Measurements from ENCODE around the gene TLCD5. TPM values are rescaled to one million over a fixed set of nuclear protein-coding genes. Genes with fewer than 3 reads are reported as not detected.

TLCD5 gene
- polyA plus RNA-seq, 3 donors from 2014 or later: not detected

GRCh38 chr11:120298461-120298860 lies 26.6 kb upstream of the TLCD5 start:
- Mint-ChIP-seq H3K27ac (no peak overlapping the region), H3K4me1 (no peaks in the 10 kb centered on the region), H3K9me3 (no peaks in the 10 kb centered on the region), H3K4me3 (no peak overlapping the region), H3K36me3 (no peaks in the 10 kb centered on the region), H3K27me3 (ENCODE audit: low read depth in 3 of 3) (peaks cover 4 to 16% (median 7%) of the 10 kb centered on the region in 3 donors)
- DNase-seq: no peak

- peaks cover 4 to 8% (median 7%) of the 10 kb centered on the region in 3 donors for H3K27me3 Mint-ChIP-seq (ENCODE audit: low read depth in 3 of 3)
- H3K4me3 Mint-ChIP-seq: no peak overlapping the region
- H3K36me3 Mint-ChIP-seq: no peaks in the 10 kb centered on the region
- no peaks in the 10 kb centered on the region for H3K4me1 Mint-ChIP-seq
- DNase-seq: no peak
- H3K9me3 Mint-ChIP-seq: no peaks in the 10 kb centered on the region
- no peak overlapping the region for H3K27ac Mint-ChIP-seq
These were observed 22.9 kb upstream of the TLCD5 start for GRCh38 chr11:120302001-120302805.

- H3K27ac Mint-ChIP-seq: no peak overlapping the region
- H3K27me3 Mint-ChIP-seq (ENCODE audit: low read depth in 3 of 3): peaks cover under 1 to 8% (median 4%) of the 10 kb centered on the region in 3 donors
- no peak overlapping the region for H3K4me3 Mint-ChIP-seq
- H3K4me1 Mint-ChIP-seq: no peaks in the 10 kb centered on the region
- DNase-seq: peak; percentile 27 to 44 (median 39)
- no peaks in the 10 kb centered on the region for H3K36me3 Mint-ChIP-seq
- no peaks in the 10 kb centered on the region for H3K9me3 Mint-ChIP-seq
These were observed 22.0 kb upstream of the TLCD5 start for GRCh38 chr11:120303004-120303637.

- Mint-ChIP-seq H3K27me3 (ENCODE audit: low read depth in 3 of 3) (peaks cover 0 to 8% (median 4%) of the 10 kb centered on the region in 3 donors), H3K36me3 (no peaks in the 10 kb centered on the region), H3K4me3 (no peak overlapping the region), H3K4me1 (no peaks in the 10 kb centered on the region), H3K9me3 (no peaks in the 10 kb centered on the region), H3K27ac (no peak overlapping the region)
- DNase-seq: no peak
These were observed 20.6 kb upstream of the TLCD5 start for GRCh38 chr11:120304526-120304925.

- Mint-ChIP-seq H3K9me3 (no peaks in the 10 kb centered on the region), H3K27me3 (ENCODE audit: low read depth in 3 of 3) (peaks cover 0 to 8% (median 4%) of the 10 kb centered on the region in 3 donors), H3K4me1 (no peaks in the 10 kb centered on the region), H3K4me3 (no peak overlapping the region), H3K36me3 (no peaks in the 10 kb centered on the region), H3K27ac (no peak overlapping the region)
- no peak for DNase-seq
These were observed 19.8 kb upstream of the TLCD5 start for GRCh38 chr11:120305286-120305685.

GRCh38 chr11:120306519-120307242 lies 18.4 kb upstream of the TLCD5 start:
- no peak overlapping the region for H3K27ac Mint-ChIP-seq
- H3K4me3 Mint-ChIP-seq: no peak overlapping the region
- DNase-seq: no peak
- H3K36me3 Mint-ChIP-seq: no peaks in the 10 kb centered on the region
- H3K27me3 Mint-ChIP-seq (ENCODE audit: low read depth in 3 of 3): peaks cover 0 to 4% (median 4%) of the 10 kb centered on the region in 3 donors
- no peaks in the 10 kb centered on the region for H3K4me1 Mint-ChIP-seq
- H3K9me3 Mint-ChIP-seq: no peaks in the 10 kb centered on the region

GRCh38 chr11:120307476-120307875 lies 17.6 kb upstream of the TLCD5 start:
- Mint-ChIP-seq H3K36me3 (no peaks in the 10 kb centered on the region), H3K27ac (no peak overlapping the region), H3K4me3 (no peak overlapping the region), H3K27me3 (ENCODE audit: low read depth in 3 of 3) (peaks cover 0 to 4% (median 1%) of the 10 kb centered on the region in 3 donors), H3K9me3 (no peaks in the 10 kb centered on the region), H3K4me1 (no peaks in the 10 kb centered on the region)
- no peak for DNase-seq

- Mint-ChIP-seq H3K27ac (no peak overlapping the region), H3K27me3 (ENCODE audit: low read depth in 3 of 3) (peaks cover 0 to 3% (median 1%) of the 10 kb centered on the region in 3 donors), H3K36me3 (no peaks in the 10 kb centered on the region), H3K4me3 (no peak overlapping the region), H3K9me3 (no peaks in the 10 kb centered on the region), H3K4me1 (no peaks in the 10 kb centered on the region)
- no peak for DNase-seq
These were observed 17.0 kb upstream of the TLCD5 start for GRCh38 chr11:120308081-120308480.

GRCh38 chr11:120310870-120311269 lies 14.2 kb upstream of the TLCD5 start:
- H3K27ac Mint-ChIP-seq: no peak overlapping the region
- no peaks in the 10 kb centered on the region for H3K9me3 Mint-ChIP-seq
- H3K36me3 Mint-ChIP-seq: no peaks in the 10 kb centered on the region
- peaks cover 0 to 4% (median 0%) of the 10 kb centered on the region in 3 donors for H3K27me3 Mint-ChIP-seq (ENCODE audit: low read depth in 3 of 3)
- no peaks in the 10 kb centered on the region for H3K4me1 Mint-ChIP-seq
- H3K4me3 Mint-ChIP-seq: no peak overlapping the region
- no peak for DNase-seq

GRCh38 chr11:120314861-120315260 lies 10.2 kb upstream of the TLCD5 start:
- no peak overlapping the region for H3K4me3 Mint-ChIP-seq
- no peaks in the 10 kb centered on the region for H3K9me3 Mint-ChIP-seq
- no peak for DNase-seq
- H3K27me3 Mint-ChIP-seq (ENCODE audit: low read depth in 3 of 3): peaks cover 0 to 4% (median 2%) of the 10 kb centered on the region in 3 donors
- H3K36me3 Mint-ChIP-seq: no peaks in the 10 kb centered on the region
- H3K27ac Mint-ChIP-seq: no peak overlapping the region
- no peaks in the 10 kb centered on the region for H3K4me1 Mint-ChIP-seq

- H3K27me3 Mint-ChIP-seq (ENCODE audit: low read depth in 3 of 3): peaks cover 6 to 10% (median 7%) of the 10 kb centered on the region in 3 donors
These were observed 8.0 kb upstream of the TLCD5 start for GRCh38 chr11:120316880-120317688.

GRCh38 chr11:120317689-120318480 lies 7.2 kb upstream of the TLCD5 start:
- no peak for DNase-seq
- no peaks in the 10 kb centered on the region for H3K9me3 Mint-ChIP-seq
- H3K36me3 Mint-ChIP-seq: no peaks in the 10 kb centered on the region
- H3K27ac Mint-ChIP-seq: no peak overlapping the region
- no peak overlapping the region for H3K4me3 Mint-ChIP-seq
- peaks cover 8 to 11% (median 11%) of the 10 kb centered on the region in 3 donors for H3K27me3 Mint-ChIP-seq (ENCODE audit: low read depth in 3 of 3)
- H3K4me1 Mint-ChIP-seq: no peaks in the 10 kb centered on the region

More at GRCh38 chr11:120316880-120317688, 8.0 kb upstream of the TLCD5 start:
- H3K9me3 Mint-ChIP-seq: no peaks in the 10 kb centered on the region
- no peak overlapping the region for H3K4me3 Mint-ChIP-seq
- H3K4me1 Mint-ChIP-seq: no peaks in the 10 kb centered on the region
- no peak for DNase-seq
- H3K27ac Mint-ChIP-seq: no peak overlapping the region
- no peaks in the 10 kb centered on the region for H3K36me3 Mint-ChIP-seq

GRCh38 chr11:120318906-120319305 lies 6.2 kb upstream of the TLCD5 start:
- H3K4me1 Mint-ChIP-seq: no peaks in the 10 kb centered on the region
- no peak for DNase-seq
- H3K4me3 Mint-ChIP-seq: no peak overlapping the region
- peaks cover 10 to 18% (median 11%) of the 10 kb centered on the region in 3 donors for H3K27me3 Mint-ChIP-seq (ENCODE audit: low read depth in 3 of 3)
- no peaks in the 10 kb centered on the region for H3K9me3 Mint-ChIP-seq
- no peak overlapping the region for H3K27ac Mint-ChIP-seq
- H3K36me3 Mint-ChIP-seq: no peaks in the 10 kb centered on the region
